GM23338 (cell line): Measurements from ENCODE around the gene AKIP1.

Experiments
- CREB1 ChIP-seq: fragments of 250-450 bp; sonication (Bioruptor Pico); IDR thresholded peaks from 2 replicates; pipeline ENCODE4 v1.5.0; 2020; ENCODE audit warnings: low read depth, mild to moderate bottlenecking, moderate library complexity
- CTCF ChIP-seq, 2 experiments: fragments of 200-600 bp in 1 of 2; sonication (generic) in 1 of 2; conservative IDR thresholded peaks; 2 replicates each; pipeline versions ENCODE4 v1.5.1 to v1.6.1; 2016 to 2017; ENCODE audit warnings: antibody characterized with exemption in 2 of 2, low read depth in 2 of 2, mild to moderate bottlenecking in 2 of 2, moderate library complexity in 1 of 2
- ETS1 ChIP-seq: IDR thresholded peaks from 2 replicates; pipeline ENCODE4 v1.6.1; 2016; ENCODE audit warnings: antibody characterized with exemption
- EZH2 ChIP-seq: fragments of 200-600 bp; sonication (generic); IDR thresholded peaks from one replicate; pipeline ENCODE4 v1.8.0; 2017; ENCODE audit warnings: antibody characterized with exemption, mild to moderate bottlenecking, low read depth; ENCODE audit not compliant: unreplicated experiment
- EZH2phosphoT487 ChIP-seq: fragments of 200-600 bp; sonication (generic); IDR thresholded peaks from one replicate; pipeline ENCODE4 v1.8.1; 2018; ENCODE audit warnings: antibody characterized with exemption; ENCODE audit not compliant: unreplicated experiment
- JUNB ChIP-seq: IDR thresholded peaks from one replicate; pipeline ENCODE4 v1.6.1; 2016; ENCODE audit warnings: antibody characterized with exemption; ENCODE audit not compliant: unreplicated experiment
- POLR2AphosphoS5 ChIP-seq: IDR thresholded peaks from 2 replicates; pipeline ENCODE4 v1.6.1; 2016; ENCODE audit warnings: antibody characterized with exemption, low read depth
- TF ChIP-seq, protein P1 (sequence below): IDR thresholded peaks from one replicate; pipeline ENCODE4 v1.6.1; 2018; ENCODE audit warnings: antibody characterized with exemption; ENCODE audit not compliant: unreplicated experiment

DNA sequence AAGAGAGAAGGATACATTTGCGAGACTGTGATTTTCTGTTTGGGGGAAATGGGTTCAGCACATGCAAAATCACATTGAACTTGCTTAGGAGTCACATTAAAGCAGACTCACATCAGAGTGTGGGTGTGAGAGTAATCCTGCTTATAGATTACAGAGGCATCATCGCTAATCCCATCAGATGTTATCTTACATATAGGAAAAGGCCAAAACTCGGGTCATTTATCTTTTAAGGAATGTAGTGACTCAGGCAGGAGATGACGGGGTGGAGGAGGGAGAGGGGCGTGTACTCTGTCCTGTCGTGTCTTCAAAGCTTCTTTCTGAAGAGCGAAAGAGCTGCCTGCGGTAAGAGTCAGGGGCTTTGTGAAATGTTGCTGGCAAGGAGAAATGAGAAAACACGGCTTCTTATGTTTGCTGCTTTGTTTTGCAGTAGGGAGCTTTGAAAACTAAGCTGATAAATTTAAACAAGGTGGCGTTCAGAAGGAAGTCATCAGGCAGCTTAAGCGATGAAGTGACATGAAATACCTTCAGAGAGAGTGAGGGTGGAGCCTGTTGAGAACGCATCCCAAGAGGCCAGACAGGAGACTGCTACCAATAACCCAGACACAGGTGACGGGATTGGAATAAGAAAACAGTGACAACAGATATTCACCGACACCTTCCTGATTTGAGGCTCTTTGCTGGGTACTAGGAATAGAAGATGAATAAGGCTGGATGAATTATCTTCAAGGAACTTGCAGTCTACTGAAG lies 23.9 kb downstream of the AKIP1 start:
- TF ChIP-seq CTCF (conservative IDR thresholded peaks at IDR 0.05; ENCODE audit: low read depth in 2 of 2) (no peak), EZH2phosphoT487 (no peak), POLR2AphosphoS5 (no peak), CREB1 (CRISPR knock-in tag) (no peak), EZH2 (no peak), JUNB (no peak), ETS1 (no peak)
- TF ChIP-seq, protein P1, sequence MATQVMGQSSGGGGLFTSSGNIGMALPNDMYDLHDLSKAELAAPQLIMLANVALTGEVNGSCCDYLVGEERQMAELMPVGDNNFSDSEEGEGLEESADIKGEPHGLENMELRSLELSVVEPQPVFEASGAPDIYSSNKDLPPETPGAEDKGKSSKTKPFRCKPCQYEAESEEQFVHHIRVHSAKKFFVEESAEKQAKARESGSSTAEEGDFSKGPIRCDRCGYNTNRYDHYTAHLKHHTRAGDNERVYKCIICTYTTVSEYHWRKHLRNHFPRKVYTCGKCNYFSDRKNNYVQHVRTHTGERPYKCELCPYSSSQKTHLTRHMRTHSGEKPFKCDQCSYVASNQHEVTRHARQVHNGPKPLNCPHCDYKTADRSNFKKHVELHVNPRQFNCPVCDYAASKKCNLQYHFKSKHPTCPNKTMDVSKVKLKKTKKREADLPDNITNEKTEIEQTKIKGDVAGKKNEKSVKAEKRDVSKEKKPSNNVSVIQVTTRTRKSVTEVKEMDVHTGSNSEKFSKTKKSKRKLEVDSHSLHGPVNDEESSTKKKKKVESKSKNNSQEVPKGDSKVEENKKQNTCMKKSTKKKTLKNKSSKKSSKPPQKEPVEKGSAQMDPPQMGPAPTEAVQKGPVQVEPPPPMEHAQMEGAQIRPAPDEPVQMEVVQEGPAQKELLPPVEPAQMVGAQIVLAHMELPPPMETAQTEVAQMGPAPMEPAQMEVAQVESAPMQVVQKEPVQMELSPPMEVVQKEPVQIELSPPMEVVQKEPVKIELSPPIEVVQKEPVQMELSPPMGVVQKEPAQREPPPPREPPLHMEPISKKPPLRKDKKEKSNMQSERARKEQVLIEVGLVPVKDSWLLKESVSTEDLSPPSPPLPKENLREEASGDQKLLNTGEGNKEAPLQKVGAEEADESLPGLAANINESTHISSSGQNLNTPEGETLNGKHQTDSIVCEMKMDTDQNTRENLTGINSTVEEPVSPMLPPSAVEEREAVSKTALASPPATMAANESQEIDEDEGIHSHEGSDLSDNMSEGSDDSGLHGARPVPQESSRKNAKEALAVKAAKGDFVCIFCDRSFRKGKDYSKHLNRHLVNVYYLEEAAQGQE, result no peak
